Measurements from ENCODE around the gene CNTNAP2.

DNA sequence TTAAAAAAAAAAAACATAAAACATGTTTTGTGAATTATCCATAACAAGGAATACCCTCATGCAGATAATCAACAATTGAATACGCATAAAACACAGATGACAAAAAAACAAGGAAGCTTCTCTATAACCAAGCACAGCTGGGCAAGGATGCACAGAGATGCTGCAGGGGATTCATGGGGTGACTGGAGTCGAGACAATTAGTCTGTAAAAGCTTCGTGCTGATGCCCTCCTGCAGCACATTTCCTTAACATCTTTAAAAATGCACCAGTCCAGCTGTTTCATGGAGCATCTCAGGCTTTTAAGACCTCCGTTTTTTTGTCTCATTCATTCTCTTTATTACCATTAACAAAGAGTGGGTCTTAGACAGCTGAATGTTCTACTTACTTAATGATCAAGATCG, 1680.0 kb downstream of the CNTNAP2 start:
- TF ChIP-seq, protein P1, sequence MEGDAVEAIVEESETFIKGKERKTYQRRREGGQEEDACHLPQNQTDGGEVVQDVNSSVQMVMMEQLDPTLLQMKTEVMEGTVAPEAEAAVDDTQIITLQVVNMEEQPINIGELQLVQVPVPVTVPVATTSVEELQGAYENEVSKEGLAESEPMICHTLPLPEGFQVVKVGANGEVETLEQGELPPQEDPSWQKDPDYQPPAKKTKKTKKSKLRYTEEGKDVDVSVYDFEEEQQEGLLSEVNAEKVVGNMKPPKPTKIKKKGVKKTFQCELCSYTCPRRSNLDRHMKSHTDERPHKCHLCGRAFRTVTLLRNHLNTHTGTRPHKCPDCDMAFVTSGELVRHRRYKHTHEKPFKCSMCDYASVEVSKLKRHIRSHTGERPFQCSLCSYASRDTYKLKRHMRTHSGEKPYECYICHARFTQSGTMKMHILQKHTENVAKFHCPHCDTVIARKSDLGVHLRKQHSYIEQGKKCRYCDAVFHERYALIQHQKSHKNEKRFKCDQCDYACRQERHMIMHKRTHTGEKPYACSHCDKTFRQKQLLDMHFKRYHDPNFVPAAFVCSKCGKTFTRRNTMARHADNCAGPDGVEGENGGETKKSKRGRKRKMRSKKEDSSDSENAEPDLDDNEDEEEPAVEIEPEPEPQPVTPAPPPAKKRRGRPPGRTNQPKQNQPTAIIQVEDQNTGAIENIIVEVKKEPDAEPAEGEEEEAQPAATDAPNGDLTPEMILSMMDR (IDR thresholded peaks at IDR 0.05 in 4 of 5, conservative IDR thresholded peaks at IDR 0.05 in 1 of 5) = no peak
- TF ChIP-seq POLR2A (IDR thresholded peaks at IDR 0.05) = no peak

Measured in gastrocnemius medialis (tissue), 4 donors.